ENCODE data around the gene FOXI3.

GRCh38 chr2:88429929-88430328 lies 22.6 kb downstream of the FOXI3 start:
- TF ChIP-seq EZH2 (IDR thresholded peaks at IDR 0.05; ENCODE audit: borderline replicate concordance, low read depth, low read length, severe bottlenecking) (no peak), CTCF (IDR thresholded peaks at IDR 0.05; ENCODE audit: extremely low read depth in 1 of 2, insufficient read depth in 1 of 2, low read depth in 1 of 2, low read length in 2 of 2) (no peak), POLR2A (IDR thresholded peaks at IDR 0.05; ENCODE audit: low read depth, low read length) (no peak), POLR2AphosphoS5 (IDR thresholded peaks at IDR 0.05; ENCODE audit: insufficient read depth, low read depth, low read length) (no peak), MYC (IDR thresholded peaks at IDR 0.05; ENCODE audit: low read depth, low read length) (no peak), MAX (IDR thresholded peaks at IDR 0.05; ENCODE audit: insufficient read depth, insufficient read length) (no peak), FOS (IDR thresholded peaks at IDR 0.05; ENCODE audit: borderline replicate concordance, insufficient read depth, low read length) (no peak)

Data from endothelial cell of umbilical vein (primary cell).